DND-41 (cell line): Measurements from ENCODE around the gene TUBB8.
"Not testable (repeated sequence)": the region's sequence is repeated elsewhere in the genome, so short reads cannot be mapped to it uniquely, and the experiment has no call there.

Experiments used
- CTCF ChIP-seq: IDR thresholded peaks from 2 replicates; pipeline ENCODE4 v1.5.1; 2012; ENCODE audit warnings: borderline replicate concordance, low read length, moderate library complexity, mild to moderate bottlenecking; ENCODE audit not compliant: poor library complexity, severe bottlenecking; ENCODE audit errors: extremely low read depth
- EZH2 ChIP-seq: IDR thresholded peaks from 3 replicates; pipeline ENCODE4 v1.6.1; 2012; ENCODE audit warnings: borderline replicate concordance, low read depth, mild to moderate bottlenecking, moderate library complexity, low read length, inconsistent platforms; ENCODE audit not compliant: severe bottlenecking

- TF ChIP-seq CTCF, EZH2: not testable (repeated sequence)
These were observed 38.7 kb downstream of the TUBB8 start for GRCh38 chr10:10261-10971.
